NCI-H146 treated with DMSO at 0.1 percent for 48 hours (cell line): ENCODE measurements around the gene SYNJ1.
"Not testable (repeated sequence)": the region's sequence is repeated elsewhere in the genome, so short reads cannot be mapped to it uniquely, and the experiment has no call there.

ENCODE experiments used
- DNase-seq: peaks from one replicate; lab custom pipeline; 2025; ENCODE audit not compliant: unreplicated experiment; lab: John Stamatoyannopoulos, UW

Gene SYNJ1

GRCh38 chr21:32695482-32695881 is 32.3 kb downstream of the SYNJ1 start:
- not testable (repeated sequence) for DNase-seq

GRCh38 chr21:32693581-32693980 is 34.2 kb downstream of the SYNJ1 start:
- no peak for DNase-seq

GRCh38 chr21:32690085-32690484 is 37.7 kb downstream of the SYNJ1 start:
- DNase-seq, result no peak

- no peak for DNase-seq
These were observed 40.0 kb downstream of the SYNJ1 start for GRCh38 chr21:32687643-32688345.

- no peak for DNase-seq
These were observed 44.9 kb downstream of the SYNJ1 start for GRCh38 chr21:32682696-32683474.

GRCh38 chr21:32674731-32675130 is 53.1 kb downstream of the SYNJ1 start:
- peak; percentile 0 for DNase-seq

GRCh38 chr21:32674038-32674437 is 53.8 kb downstream of the SYNJ1 start:
- DNase-seq, result no peak

- DNase-seq, result no peak
These were observed 61.6 kb downstream of the SYNJ1 start for GRCh38 chr21:32666258-32666657.

GRCh38 chr21:32664095-32664494 is 63.7 kb downstream of the SYNJ1 start:
- not testable (repeated sequence) for DNase-seq

GRCh38 chr21:32661981-32662380 is 65.8 kb downstream of the SYNJ1 start:
- DNase-seq, result not testable (repeated sequence)

- not testable (repeated sequence) for DNase-seq
These were observed 66.6 kb downstream of the SYNJ1 start for GRCh38 chr21:32661026-32661782.

- no peak for DNase-seq
These were observed 69.3 kb downstream of the SYNJ1 start for GRCh38 chr21:32658524-32658923.

GRCh38 chr21:32653326-32653901 is 74.4 kb downstream of the SYNJ1 start:
- DNase-seq, result peak; percentile 11

- no peak for DNase-seq
These were observed 79.6 kb downstream of the SYNJ1 start for GRCh38 chr21:32648165-32648564.

GRCh38 chr21:32645261-32646182 is 82.3 kb downstream of the SYNJ1 start:
- no peak for DNase-seq

- DNase-seq, result no peak
These were observed 85.8 kb downstream of the SYNJ1 start for GRCh38 chr21:32641710-32642698.

- no peak for DNase-seq
These were observed 101.1 kb downstream of the SYNJ1 start for GRCh38 chr21:32626621-32627196.

- DNase-seq, result not testable (repeated sequence)
These were observed 109.6 kb downstream of the SYNJ1 start for GRCh38 chr21:32618218-32618617.
